H1 (cell line): Measurements from ENCODE around the gene RBM8A. TPM values are rescaled to one million over a fixed set of nuclear protein-coding genes. Genes with fewer than 3 reads are reported as not detected.

ENCODE experiments used
- KDM5A ChIP-seq: fragments of 200-600 bp; IDR thresholded peaks from 2 replicates; pipeline ENCODE4 v1.7.1; 2012; ENCODE audit warnings: mild to moderate bottlenecking, low read length, inconsistent platforms, mixed read lengths
- RAD21 ChIP-seq, 2 experiments: IDR thresholded peaks in 1 of 2; conservative IDR thresholded peaks in 1 of 2; 2 replicates each; pipeline ENCODE4 v1.6.1; 2011; ENCODE audit warnings: low read depth in 2 of 2, low read length in 2 of 2, improper control_type of control experiment in 1 of 2, inconsistent platforms in 1 of 2, mild to moderate bottlenecking in 1 of 2, moderate library complexity in 1 of 2
- polyA plus RNA-seq, 7 experiments: library from polyadenylated mRNA; depleted of rRNA in 3 of 7; stranded (reverse) in 5 of 7; unstranded in 2 of 7; fragments of >200 nt in 5 of 7; fragments of 200-250 nt in 2 of 7; gene quantifications; 1 replicate in 5 of 7; 2 replicates in 1 of 7; 4 replicates in 1 of 7; pipeline versions ENCODE4 v1.2.1 to v1.2.3, GENCODE V29; 2011 to 2013; ENCODE audit warnings: missing spikeins in 2 of 7, mixed read lengths in 2 of 7
- total RNA-seq: library from RNA; stranded (reverse); fragmentation: NEBNext Ultra II Directional; extraction: Animal tissue kit (Norgen Biotek cat#: 25700); gene quantifications from 2 replicates; pipeline ENCODE4 v1.2.1, GENCODE V29; 2021
- TF ChIP-seq, protein P1 (sequence below): IDR thresholded peaks from 2 replicates; pipeline ENCODE4 v1.6.1; 2012; ENCODE audit warnings: inconsistent platforms

Gene RBM8A
- total and polyA plus RNA-seq, 2 of the 8 experiments (the other 6 are each of a cell fraction or from before 2014, with no cell fraction given): 125 to 216 TPM

DNA sequence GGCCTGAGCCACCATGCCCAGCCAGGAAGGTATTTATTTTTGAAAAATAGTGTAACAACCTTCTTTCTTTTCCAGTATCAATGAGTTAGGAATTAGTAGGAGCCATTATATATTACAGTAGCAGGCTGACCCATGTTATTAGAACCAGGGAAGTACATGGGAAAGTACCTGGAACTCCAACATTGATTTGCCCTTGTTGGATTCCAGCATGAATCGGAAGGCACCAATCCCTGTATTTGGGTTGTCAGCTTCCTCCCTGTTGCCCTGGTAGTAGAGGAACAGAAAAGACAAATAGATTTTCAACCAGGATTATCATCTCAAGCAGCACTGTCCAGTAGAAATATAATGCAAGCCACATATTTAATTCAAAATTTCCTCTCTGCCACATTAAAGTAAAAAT, 10.2 kb upstream of the RBM8A start (continued):
- no peak for TF ChIP-seq RAD21 (IDR thresholded peaks at IDR 0.05 in 1 of 2, conservative IDR thresholded peaks at IDR 0.05 in 1 of 2; ENCODE audit: low read depth in 2 of 2, low read length in 2 of 2)
- TF ChIP-seq, protein P1, sequence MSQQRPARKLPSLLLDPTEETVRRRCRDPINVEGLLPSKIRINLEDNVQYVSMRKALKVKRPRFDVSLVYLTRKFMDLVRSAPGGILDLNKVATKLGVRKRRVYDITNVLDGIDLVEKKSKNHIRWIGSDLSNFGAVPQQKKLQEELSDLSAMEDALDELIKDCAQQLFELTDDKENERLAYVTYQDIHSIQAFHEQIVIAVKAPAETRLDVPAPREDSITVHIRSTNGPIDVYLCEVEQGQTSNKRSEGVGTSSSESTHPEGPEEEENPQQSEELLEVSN: no peak
- no peak for TF ChIP-seq KDM5A
